RWPE1 (cell line): ENCODE measurements around the gene ZNF462.
A peak's percentile ranks its signal among the peaks of the same experiment; 100 is the strongest.
"Not testable (repeated sequence)": the region's sequence is repeated elsewhere in the genome, so short reads cannot be mapped to it uniquely, and the experiment has no call there.

Source experiments
- CTCF ChIA-PET: fragments of 350-600 bp; sonication (Branson Sonifier 250); formaldehyde crosslinking; extraction: SDS; loops from one replicate; lab custom pipeline; 2021; lab: Yijun Ruan, JAX
- POLR2A ChIA-PET: fragments of 400-600 bp; formaldehyde crosslinking; extraction: SDS; loops from one replicate; lab custom pipeline; 2020; ENCODE audit warnings: antibody characterized with exemption; ENCODE audit not compliant: low non-redundant PET; lab: Yijun Ruan, JAX
- DNase-seq: peaks from one replicate; pipeline ENCODE4 v3.0.0; 2012; ENCODE audit warnings: low spot score
- H3K27ac ChIP-seq: fragments of 450-650 bp; 2 replicates; pipeline ENCODE4 v1.5.1; 2017
- TF ChIP-seq, protein P1 (sequence below): fragments of 450-650 bp; conservative IDR thresholded peaks from 2 replicates; pipeline ENCODE4 v1.5.1; 2017; ENCODE audit warnings: low read depth, mild to moderate bottlenecking

The ZNF462 gene

DNA sequence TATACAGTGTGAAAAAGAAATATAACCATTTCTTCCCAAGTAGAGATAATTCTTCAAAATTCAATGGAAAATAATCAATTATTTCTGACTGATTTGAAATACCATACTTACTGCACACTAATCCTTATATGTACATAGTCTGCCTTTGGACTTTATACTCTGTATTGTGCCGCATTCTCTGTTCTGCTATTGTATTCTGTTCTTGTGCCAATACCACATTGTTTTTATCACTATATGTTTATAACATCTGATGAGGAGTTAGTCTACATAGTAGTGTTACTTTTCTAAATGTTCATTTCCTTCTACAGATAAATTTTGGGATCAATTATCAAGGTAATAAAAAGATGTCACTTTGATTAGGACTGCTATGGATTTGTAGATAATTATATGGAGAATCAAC is 16.7 kb upstream of the ZNF462 start:
- ChIA-PET POLR2A (no interaction called here), CTCF (no interaction called here)
- no peak for DNase-seq
- TF ChIP-seq, protein P1, sequence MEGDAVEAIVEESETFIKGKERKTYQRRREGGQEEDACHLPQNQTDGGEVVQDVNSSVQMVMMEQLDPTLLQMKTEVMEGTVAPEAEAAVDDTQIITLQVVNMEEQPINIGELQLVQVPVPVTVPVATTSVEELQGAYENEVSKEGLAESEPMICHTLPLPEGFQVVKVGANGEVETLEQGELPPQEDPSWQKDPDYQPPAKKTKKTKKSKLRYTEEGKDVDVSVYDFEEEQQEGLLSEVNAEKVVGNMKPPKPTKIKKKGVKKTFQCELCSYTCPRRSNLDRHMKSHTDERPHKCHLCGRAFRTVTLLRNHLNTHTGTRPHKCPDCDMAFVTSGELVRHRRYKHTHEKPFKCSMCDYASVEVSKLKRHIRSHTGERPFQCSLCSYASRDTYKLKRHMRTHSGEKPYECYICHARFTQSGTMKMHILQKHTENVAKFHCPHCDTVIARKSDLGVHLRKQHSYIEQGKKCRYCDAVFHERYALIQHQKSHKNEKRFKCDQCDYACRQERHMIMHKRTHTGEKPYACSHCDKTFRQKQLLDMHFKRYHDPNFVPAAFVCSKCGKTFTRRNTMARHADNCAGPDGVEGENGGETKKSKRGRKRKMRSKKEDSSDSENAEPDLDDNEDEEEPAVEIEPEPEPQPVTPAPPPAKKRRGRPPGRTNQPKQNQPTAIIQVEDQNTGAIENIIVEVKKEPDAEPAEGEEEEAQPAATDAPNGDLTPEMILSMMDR, result no peak
- no peak overlapping the region for H3K27ac ChIP-seq

DNA sequence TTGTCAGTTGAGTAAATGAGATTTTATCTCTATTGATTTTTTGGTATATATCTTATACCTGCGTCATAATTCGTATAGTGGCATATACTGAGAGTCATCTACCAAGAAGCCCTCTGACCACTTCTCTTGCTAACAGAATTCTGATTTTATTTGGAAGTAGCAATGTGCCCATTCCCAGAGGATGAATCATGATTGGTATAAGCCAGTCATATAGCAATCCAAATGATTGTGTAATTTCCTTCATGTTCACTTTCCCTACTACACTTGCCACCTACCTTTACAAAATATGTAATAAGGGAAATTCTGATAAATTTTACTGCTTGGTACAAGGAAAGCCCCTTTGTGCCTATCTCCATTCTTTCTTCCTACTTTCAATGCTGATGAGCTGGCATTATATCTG is 16.1 kb upstream of the ZNF462 start:
- H3K27ac ChIP-seq, result no peak overlapping the region
- peak; percentile 89 for DNase-seq
- ChIA-PET POLR2A (no interaction called here), CTCF (no interaction called here)
- TF ChIP-seq, protein P1, result no peak

DNA sequence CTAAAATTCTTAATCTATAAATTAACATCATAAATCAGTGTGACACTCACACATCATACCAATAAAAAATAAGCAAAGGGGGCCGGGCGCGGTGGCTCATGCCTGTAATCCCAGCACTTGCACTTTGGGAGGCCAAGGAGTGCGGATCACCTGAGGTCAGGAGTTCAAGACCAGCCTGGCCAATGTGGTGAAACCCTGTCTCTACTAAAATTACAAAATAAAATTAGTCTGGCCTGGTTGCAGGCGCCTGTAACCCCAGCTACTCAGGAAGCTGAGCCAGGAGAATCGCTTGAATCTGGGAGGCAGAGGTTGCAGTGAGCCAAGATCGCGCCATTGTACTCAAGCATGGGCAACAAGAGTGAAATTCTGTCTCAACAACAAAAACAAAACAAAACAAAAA is 11.3 kb upstream of the ZNF462 start:
- H3K27ac ChIP-seq, DNase-seq, POLR2A ChIA-PET: not testable (repeated sequence)
- CTCF ChIA-PET, result interaction anchor here (0.7 kb wide), 1 partner anchor 603 kb away, joined by 3 read pairs; no protein-coding TSS in a partner anchor

- ChIA-PET POLR2A (no interaction called here), CTCF (interaction anchor here (0.6 to 0.7 kb wide), 2 partner anchors 41 to 280 kb away, joined by 3 read pairs; no protein-coding TSS in a partner anchor)
- no peak overlapping the region for H3K27ac ChIP-seq
- TF ChIP-seq, protein P1, result no peak
- DNase-seq, result peak; percentile 47
Measured at GRCh38 chr9:106857811-106858470, 5.0 kb upstream of the ZNF462 start.

DNA sequence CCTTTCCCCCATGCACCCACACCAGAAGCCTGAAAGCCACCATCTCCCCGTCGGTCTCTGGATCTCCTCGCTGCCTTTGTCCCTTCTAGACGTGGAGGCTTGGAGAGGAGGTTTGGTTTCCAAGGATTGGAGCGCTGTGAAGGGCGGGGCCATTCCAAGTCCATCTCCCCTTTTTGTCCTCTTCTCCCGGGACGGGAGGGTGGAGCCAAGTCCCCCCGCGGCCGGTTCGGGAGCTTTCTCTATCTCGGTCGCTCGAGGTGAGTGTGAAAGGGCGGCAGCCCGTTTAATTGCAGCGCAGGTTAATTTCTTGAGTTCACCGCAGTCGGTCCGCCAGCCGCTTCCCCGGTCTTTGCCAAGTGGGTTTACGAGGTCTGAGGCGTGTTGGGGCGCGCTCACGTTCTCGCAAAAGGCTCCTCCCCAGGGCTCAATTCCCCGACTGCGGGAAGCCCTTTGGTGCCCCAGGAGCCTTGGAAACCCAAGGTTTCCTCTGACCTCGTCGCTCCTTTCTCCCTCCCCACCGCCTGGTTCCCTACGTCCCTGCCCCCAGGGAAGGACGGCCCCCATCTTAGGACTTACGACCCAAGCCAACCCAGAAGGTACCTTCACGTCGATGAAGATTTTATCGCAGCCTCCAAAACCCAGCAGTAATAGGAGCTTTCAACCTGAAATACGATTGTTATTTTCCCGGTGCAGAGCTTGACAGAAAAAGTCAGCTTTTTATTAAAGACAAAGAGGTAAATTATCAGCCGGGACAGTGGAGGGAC is 2.8 kb upstream of the ZNF462 start:
- peak overlapping the region; percentile 93 for H3K27ac ChIP-seq
- TF ChIP-seq, protein P1, result no peak
- peak; percentile 90 for DNase-seq
- ChIA-PET CTCF (interaction anchor here (0.5 to 0.9 kb wide), 6 partner anchors 16 to 312 kb away, joined by 3 to 6 read pairs (median 3); no protein-coding TSS in a partner anchor), POLR2A (no interaction called here)

- H3K27ac ChIP-seq, result peak overlapping the region; percentile 93
- ChIA-PET POLR2A (no interaction called here), CTCF (interaction anchor here (0.6 to 0.9 kb wide), 5 partner anchors 44 to 311 kb away, joined by 3 to 6 read pairs (median 4); no protein-coding TSS in a partner anchor)
- TF ChIP-seq, protein P1, result no peak
- DNase-seq, result peak; percentile 56
Measured at GRCh38 chr9:106860721-106861639, 2.0 kb upstream of the ZNF462 start.
